Liver (tissue), 9 donors: Measurements from ENCODE around the gene ARHGEF10L. TPM values are rescaled to one million over a fixed set of nuclear protein-coding genes. Genes with fewer than 3 reads are reported as not detected.

Experiments used
- DNase-seq: peaks from one replicate; pipeline ENCODE4 v3.0.0-alpha.2; 2017; ENCODE audit warnings: low spot score
- H3K27ac ChIP-seq, 2 donors: one replicate each; pipeline ENCODE4 v1.7.0; 2013; ENCODE audit warnings: inconsistent platforms in 2 of 2, low read length in 2 of 2, control low read depth in 1 of 2, low read depth in 1 of 2, mild to moderate bottlenecking in 1 of 2
- H3K27me3 ChIP-seq, 4 donors: one replicate each; pipeline versions ENCODE4 v1.6.1 to v1.7.0; 2013; ENCODE audit warnings: low read length in 3 of 4, inconsistent platforms in 1 of 4, mild to moderate bottlenecking in 1 of 4, moderate library complexity in 1 of 4; ENCODE audit not compliant: control insufficient read depth in 4 of 4, insufficient read depth in 4 of 4
- H3K36me3 ChIP-seq, 4 donors: one replicate each; pipeline versions ENCODE4 v1.6.1 to v1.7.0; 2013; ENCODE audit warnings: low read length in 3 of 4, mild to moderate bottlenecking in 3 of 4, low read depth in 1 of 4, moderate library complexity in 1 of 4; ENCODE audit not compliant: control insufficient read depth in 4 of 4, insufficient read depth in 3 of 4
- H3K4me1 ChIP-seq, 4 donors: one replicate each; pipeline versions ENCODE4 v1.6.1 to v1.7.0; 2013; ENCODE audit warnings: low read length in 3 of 4, mild to moderate bottlenecking in 3 of 4, moderate library complexity in 1 of 4; ENCODE audit not compliant: control insufficient read depth in 4 of 4, insufficient read depth in 4 of 4
- H3K4me3 ChIP-seq, 3 donors: one replicate each; pipeline versions ENCODE4 v1.6.1 to v1.7.0; 2013; ENCODE audit warnings: low read length in 3 of 3, control low read depth in 1 of 3, low read depth in 1 of 3, mild to moderate bottlenecking in 1 of 3
- H3K9ac ChIP-seq, 2 donors: one replicate each; pipeline ENCODE4 v1.7.0; 2013; ENCODE audit warnings: low read length in 2 of 2, mild to moderate bottlenecking in 2 of 2, moderate library complexity in 2 of 2, control low read depth in 1 of 2, low read depth in 1 of 2
- H3K9me3 ChIP-seq, 4 donors: one replicate each; pipeline versions ENCODE4 v1.6.1 to v1.7.0; 2013; ENCODE audit warnings: low read length in 3 of 4; ENCODE audit not compliant: control insufficient read depth in 4 of 4
- ATF3 ChIP-seq: IDR thresholded peaks from 2 replicates; pipeline ENCODE4 v1.6.1; 2016; ENCODE audit warnings: antibody characterized with exemption
- EGR1 ChIP-seq, 2 donors: IDR thresholded peaks; 2 replicates each; pipeline ENCODE4 v1.6.1; 2016 to 2018; ENCODE audit warnings: antibody characterized with exemption in 2 of 2, low read depth in 2 of 2
- FOXA1 ChIP-seq: IDR thresholded peaks from 2 replicates; pipeline ENCODE4 v1.6.1; 2016; ENCODE audit warnings: antibody characterized with exemption
- FOXA2 ChIP-seq: IDR thresholded peaks from 2 replicates; pipeline ENCODE4 v1.6.1; 2016; ENCODE audit warnings: antibody characterized with exemption
- GABPA ChIP-seq, 2 donors: IDR thresholded peaks in 1 of 2; conservative IDR thresholded peaks in 1 of 2; 2 replicates each; pipeline ENCODE4 v1.6.1; 2016; ENCODE audit warnings: antibody characterized with exemption in 2 of 2, mild to moderate bottlenecking in 1 of 2, moderate library complexity in 1 of 2
- HNF4A ChIP-seq, 2 donors: conservative IDR thresholded peaks; 2 replicates each; pipeline ENCODE4 v1.6.1; 2016; ENCODE audit warnings: antibody characterized with exemption in 2 of 2, mild to moderate bottlenecking in 2 of 2
- HNF4G ChIP-seq: IDR thresholded peaks from 2 replicates; pipeline ENCODE4 v1.6.1; 2016; ENCODE audit warnings: antibody characterized with exemption
- JUND ChIP-seq, 2 donors: IDR thresholded peaks; 2 replicates each; pipeline ENCODE4 v1.6.1; 2016; ENCODE audit warnings: antibody characterized with exemption in 2 of 2
- NR2F2 ChIP-seq: IDR thresholded peaks from 2 replicates; pipeline ENCODE4 v1.6.1; 2016; ENCODE audit warnings: antibody characterized with exemption
- RAD21 ChIP-seq, 2 donors: IDR thresholded peaks; 2 replicates each; pipeline ENCODE4 v1.6.1; 2016; ENCODE audit warnings: antibody characterized with exemption in 2 of 2, mild to moderate bottlenecking in 2 of 2
- REST ChIP-seq: IDR thresholded peaks from 2 replicates; pipeline ENCODE4 v1.6.1; 2016; ENCODE audit warnings: antibody characterized with exemption, mild to moderate bottlenecking
- RXRA ChIP-seq, 2 donors: IDR thresholded peaks; 2 replicates each; pipeline ENCODE4 v1.6.1; 2017 to 2018; ENCODE audit warnings: antibody characterized with exemption in 2 of 2, mild to moderate bottlenecking in 1 of 2
- SP1 ChIP-seq: IDR thresholded peaks from 2 replicates; pipeline ENCODE4 v1.6.1; 2018; ENCODE audit warnings: antibody characterized with exemption, mild to moderate bottlenecking
- TAF1 ChIP-seq: conservative IDR thresholded peaks from 2 replicates; pipeline ENCODE4 v1.6.1; 2016; ENCODE audit warnings: antibody characterized with exemption, mild to moderate bottlenecking
- YY1 ChIP-seq: IDR thresholded peaks from 2 replicates; pipeline ENCODE4 v1.6.1; 2016; ENCODE audit warnings: antibody characterized with exemption, mild to moderate bottlenecking
- ZBTB33 ChIP-seq: IDR thresholded peaks from 2 replicates; pipeline ENCODE4 v1.6.1; 2016; ENCODE audit warnings: antibody characterized with exemption
- WGBS: extraction: QIAGEN DNeasy Blood & Tissue Kit; methylation state at CpG from one replicate; pipeline ENCODE4 v1.1.7; 2013; 5-methylcytosine and 5-hydroxymethylcytosine counted together
- polyA plus RNA-seq, 2 donors: library from polyadenylated mRNA; stranded (reverse) in 1 of 2; unstranded in 1 of 2; fragments of 200-250 nt in 1 of 2; fragments of >200 nt in 1 of 2; fragmentation: Nextera tagmentation in 1 of 2; extraction: Ambion mirVana in 1 of 2; gene quantifications; one replicate each; pipeline versions ENCODE4 v1.2.1 to v1.2.3, GENCODE V29; 2013 to 2015
- total RNA-seq, 2 donors: library from RNA; depleted of rRNA; stranded (reverse); fragments of >200 nt; gene quantifications; one replicate each; pipeline ENCODE4 v1.2.3, GENCODE V29; 2014
- TF ChIP-seq, protein P1 (sequence below): fragments of 150-350 bp; IDR thresholded peaks from 2 replicates; pipeline ENCODE4 v1.5.1; 2017; ENCODE audit warnings: improper control_type of control experiment, low read depth, low read length; ENCODE audit not compliant: missing input control
- TF ChIP-seq, protein P2 (sequence below): IDR thresholded peaks from 2 replicates; pipeline ENCODE4 v1.6.1; 2016; ENCODE audit warnings: antibody characterized with exemption
- donor health status: healthy.
- donor health status: healthy.
- donor health status: healthy.
- donor health status: healthy.
- donor health status: healthy.

ARHGEF10L gene
- total and polyA plus RNA-seq, 4 donors, result 26.3 to 169 (median 57.5) TPM

DNA sequence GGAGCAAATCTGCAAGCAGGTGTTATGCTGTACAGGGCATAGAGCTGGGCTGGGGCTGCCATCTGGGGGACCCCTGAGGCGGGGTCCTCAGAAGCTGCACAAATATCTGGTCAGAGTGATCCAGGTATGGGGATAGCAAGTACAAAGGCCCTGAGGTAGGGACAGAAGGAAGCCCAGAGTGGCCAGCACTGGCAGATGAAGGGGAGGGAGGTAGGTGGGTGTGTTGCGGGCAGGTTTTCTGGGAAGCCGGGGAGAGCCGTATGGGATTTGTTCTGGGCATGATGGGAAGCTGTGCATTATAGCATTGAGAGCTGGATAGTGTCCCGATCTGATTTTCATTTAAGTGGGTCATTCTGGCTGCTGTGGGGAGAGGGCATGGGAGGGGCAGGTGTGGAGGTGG lies 102.7 kb downstream of the ARHGEF10L start:
- TF ChIP-seq SP1, result no peak
- no peak for TF ChIP-seq YY1
- no peak for TF ChIP-seq GABPA (IDR thresholded peaks at IDR 0.05 in 1 of 2, conservative IDR thresholded peaks at IDR 0.05 in 1 of 2)
- no peak for TF ChIP-seq NR2F2
- TF ChIP-seq, protein P1, sequence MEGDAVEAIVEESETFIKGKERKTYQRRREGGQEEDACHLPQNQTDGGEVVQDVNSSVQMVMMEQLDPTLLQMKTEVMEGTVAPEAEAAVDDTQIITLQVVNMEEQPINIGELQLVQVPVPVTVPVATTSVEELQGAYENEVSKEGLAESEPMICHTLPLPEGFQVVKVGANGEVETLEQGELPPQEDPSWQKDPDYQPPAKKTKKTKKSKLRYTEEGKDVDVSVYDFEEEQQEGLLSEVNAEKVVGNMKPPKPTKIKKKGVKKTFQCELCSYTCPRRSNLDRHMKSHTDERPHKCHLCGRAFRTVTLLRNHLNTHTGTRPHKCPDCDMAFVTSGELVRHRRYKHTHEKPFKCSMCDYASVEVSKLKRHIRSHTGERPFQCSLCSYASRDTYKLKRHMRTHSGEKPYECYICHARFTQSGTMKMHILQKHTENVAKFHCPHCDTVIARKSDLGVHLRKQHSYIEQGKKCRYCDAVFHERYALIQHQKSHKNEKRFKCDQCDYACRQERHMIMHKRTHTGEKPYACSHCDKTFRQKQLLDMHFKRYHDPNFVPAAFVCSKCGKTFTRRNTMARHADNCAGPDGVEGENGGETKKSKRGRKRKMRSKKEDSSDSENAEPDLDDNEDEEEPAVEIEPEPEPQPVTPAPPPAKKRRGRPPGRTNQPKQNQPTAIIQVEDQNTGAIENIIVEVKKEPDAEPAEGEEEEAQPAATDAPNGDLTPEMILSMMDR, result no peak
- no peak for TF ChIP-seq ATF3
- no peak for TF ChIP-seq EGR1 (IDR thresholded peaks at IDR 0.05; ENCODE audit: low read depth in 2 of 2)
- no peaks in the 10 kb centered on the region for H3K27me3 ChIP-seq
- H3K36me3 ChIP-seq, result peaks cover 26 to 90% (median 39%) of the 10 kb centered on the region in 4 donors
- WGBS, result 85% methylated on average over 5 of the region's 5 CpGs
- H3K9ac ChIP-seq, result no peak overlapping the region
- no peaks in the 10 kb centered on the region for H3K4me1 ChIP-seq
- no peak for DNase-seq
- H3K9me3 ChIP-seq, result no peaks in the 10 kb centered on the region
- no peak overlapping the region for H3K4me3 ChIP-seq
- no peak overlapping the region for H3K27ac ChIP-seq

DNA sequence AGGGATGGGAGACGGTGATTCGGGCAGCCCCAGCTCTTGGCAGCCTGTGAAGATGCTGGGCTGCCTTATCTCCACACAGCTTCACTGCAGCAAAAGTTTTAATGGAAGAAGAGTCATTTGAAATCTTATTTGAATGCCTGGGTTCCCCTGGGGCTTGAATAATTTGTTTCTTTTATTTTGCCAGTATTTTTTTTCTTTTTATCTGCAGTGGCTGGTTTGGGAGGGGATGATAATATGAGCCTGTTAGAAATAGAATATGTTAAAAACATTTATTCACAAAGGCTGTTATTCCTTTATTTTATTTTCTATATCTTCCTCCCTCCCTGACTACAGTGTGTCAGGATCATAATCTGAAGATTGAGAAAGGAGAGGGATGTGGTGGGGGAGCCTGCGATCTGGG lies 103.4 kb downstream of the ARHGEF10L start:
- H3K9me3 ChIP-seq, result no peaks in the 10 kb centered on the region
- H3K27me3 ChIP-seq, result no peaks in the 10 kb centered on the region
- H3K4me3 ChIP-seq, result no peak overlapping the region
- no peak overlapping the region for H3K9ac ChIP-seq
- H3K4me1 ChIP-seq, result no peaks in the 10 kb centered on the region
- WGBS, result 95% methylated on average over 3 of the region's 3 CpGs
- peaks cover 27 to 92% (median 37%) of the 10 kb centered on the region in 4 donors for H3K36me3 ChIP-seq
- no peak for DNase-seq
- TF ChIP-seq SP1 (no peak), TAF1 (no peak), FOXA1 (no peak), HNF4G (no peak), EGR1 (IDR thresholded peaks at IDR 0.05; ENCODE audit: low read depth in 2 of 2) (no peak), ZBTB33 (no peak), JUND (IDR thresholded peaks at IDR 0.05) (no peak), ATF3 (no peak), HNF4A (conservative IDR thresholded peaks at IDR 0.05) (no peak), FOXA2 (no peak), RXRA (IDR thresholded peaks at IDR 0.05) (no peak), NR2F2 (no peak), YY1 (no peak), GABPA (IDR thresholded peaks at IDR 0.05 in 1 of 2, conservative IDR thresholded peaks at IDR 0.05 in 1 of 2) (no peak), RAD21 (IDR thresholded peaks at IDR 0.05) (no peak), REST (no peak)
- TF ChIP-seq, protein P2, sequence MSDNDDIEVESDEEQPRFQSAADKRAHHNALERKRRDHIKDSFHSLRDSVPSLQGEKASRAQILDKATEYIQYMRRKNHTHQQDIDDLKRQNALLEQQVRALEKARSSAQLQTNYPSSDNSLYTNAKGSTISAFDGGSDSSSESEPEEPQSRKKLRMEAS, result no peak
- TF ChIP-seq, protein P1, result no peak
- H3K27ac ChIP-seq, result no peak overlapping the region
